LHCN-M2 (cell line): ENCODE data around the gene PARVB. TPM values are rescaled to one million over a fixed set of nuclear protein-coding genes. Genes with fewer than 3 reads are reported as not detected.

Experiments
- DNase-seq: peaks from one replicate; pipeline ENCODE4 v3.0.0-alpha.2; 2012; ENCODE audit warnings: low read depth
- total RNA-seq: library from RNA; depleted of rRNA; stranded (reverse); fragments of >200 nt; gene quantifications from 2 replicates; pipeline ENCODE4 v1.2.3, GENCODE V29; 2014

Gene PARVB
- total RNA-seq, 1 experiment from 2014 or later: 51.7 TPM

GRCh38 chr22:44196241-44196640 lies 172.1 kb downstream of the PARVB start:
- no peak for DNase-seq

GRCh38 chr22:44196731-44197131 lies 172.6 kb downstream of the PARVB start:
- DNase-seq: no peak

DNA sequence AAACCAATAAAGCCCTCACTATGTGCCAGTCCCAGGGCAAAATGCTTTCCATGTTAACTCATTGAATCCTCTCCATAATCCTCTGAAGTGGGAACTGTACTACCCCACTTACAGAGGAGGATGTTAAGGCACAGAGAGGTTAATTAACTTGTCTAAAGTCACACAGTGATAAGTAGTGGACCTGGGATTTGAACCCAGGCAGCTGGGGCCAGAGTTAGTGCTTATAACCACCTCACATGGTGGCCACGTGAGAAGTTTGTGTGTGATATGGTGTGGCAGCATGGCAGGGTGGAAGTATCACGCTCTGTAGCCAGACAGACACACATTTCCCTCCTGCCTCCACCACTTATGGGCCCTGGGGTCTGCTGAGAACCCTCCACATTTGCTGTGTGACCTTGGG lies 173.2 kb downstream of the PARVB start:
- DNase-seq: no peak

- DNase-seq: no peak
Measured at GRCh38 chr22:44199164-44199563, 175.1 kb downstream of the PARVB start.

DNA sequence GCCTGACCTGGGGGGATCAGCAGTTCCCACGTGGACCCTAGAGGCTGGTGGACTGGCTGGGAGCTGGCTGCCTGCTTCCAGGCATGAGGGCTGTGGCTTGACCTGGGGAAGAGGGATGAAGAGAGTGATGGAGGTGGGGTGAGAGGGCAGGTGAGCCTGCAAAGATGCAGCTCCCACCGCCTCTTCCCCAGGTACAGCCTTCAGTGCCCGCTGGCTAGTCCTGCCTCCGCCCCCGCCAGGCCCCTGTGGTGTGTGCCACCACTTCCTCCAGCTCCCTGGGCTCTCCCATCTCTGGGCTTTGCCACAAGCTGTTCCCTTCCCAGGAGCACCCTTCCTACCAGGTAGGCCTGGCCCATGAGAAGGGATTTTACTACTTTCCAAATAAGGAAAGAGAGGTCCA lies 175.8 kb downstream of the PARVB start:
- DNase-seq: no peak

GRCh38 chr22:44200451-44200850 lies 176.3 kb downstream of the PARVB start:
- no peak for DNase-seq

DNA sequence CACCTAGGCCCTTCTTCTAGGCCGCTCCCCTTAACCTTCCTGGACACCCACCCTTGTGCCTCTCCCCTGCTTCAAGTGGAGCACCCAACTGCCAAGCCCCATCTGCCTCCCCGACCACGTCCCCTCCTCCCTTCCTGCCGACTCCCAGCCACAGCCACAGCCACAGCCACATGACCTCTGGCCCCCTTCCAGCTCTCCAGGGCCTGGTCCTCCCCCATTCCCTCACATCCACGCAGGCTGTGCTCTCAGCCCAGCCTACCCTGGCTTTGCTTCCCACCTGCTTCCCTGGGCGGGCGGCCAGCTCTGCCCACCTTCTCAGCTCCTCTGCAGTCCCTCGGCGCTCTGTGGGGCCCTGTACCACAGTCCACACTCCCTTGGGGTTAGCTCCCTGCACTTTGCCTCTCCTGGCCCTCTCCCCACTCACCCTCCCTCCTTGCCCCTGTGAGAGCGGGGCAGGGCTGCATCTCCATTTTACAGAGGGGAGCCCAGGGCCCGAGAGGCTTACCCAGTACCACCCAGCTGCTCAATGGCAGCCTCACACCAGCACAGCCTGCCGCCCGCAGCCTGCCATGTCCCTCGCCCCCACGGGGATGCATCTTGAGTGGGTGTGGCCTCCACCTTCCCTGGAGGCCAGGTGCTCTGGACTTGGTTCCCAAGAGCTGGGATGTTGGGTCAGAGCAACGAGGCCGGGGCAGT lies 176.9 kb downstream of the PARVB start:
- no peak for DNase-seq

GRCh38 chr22:44201665-44202064 lies 177.6 kb downstream of the PARVB start:
- DNase-seq: no peak

DNA sequence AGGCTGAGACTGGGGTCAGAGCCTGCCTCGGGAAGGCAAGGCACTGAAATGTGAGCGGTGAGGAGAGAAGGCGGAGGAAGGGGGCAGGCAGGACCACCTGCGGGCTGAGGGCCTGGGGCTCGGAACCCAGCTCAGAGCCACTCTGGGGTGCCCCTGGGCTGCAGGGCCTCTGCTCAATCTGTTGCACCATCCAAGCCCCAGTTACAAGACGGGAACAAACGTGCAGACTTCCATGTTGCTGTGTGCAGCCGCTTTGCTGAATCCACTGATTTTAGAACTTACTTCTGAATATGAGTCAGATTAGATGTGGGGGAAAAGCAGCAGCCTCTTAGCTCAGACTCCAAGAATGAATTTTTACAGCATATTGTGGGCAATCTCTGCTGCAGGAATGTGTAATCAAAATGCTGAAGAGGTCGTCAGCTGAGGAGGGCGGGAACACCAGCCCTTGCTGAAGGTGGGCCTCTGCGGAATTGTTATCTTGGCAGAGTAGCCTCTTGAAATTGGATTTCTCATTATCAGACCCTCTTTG lies 178.2 kb downstream of the PARVB start:
- DNase-seq: peak; percentile 53

DNA sequence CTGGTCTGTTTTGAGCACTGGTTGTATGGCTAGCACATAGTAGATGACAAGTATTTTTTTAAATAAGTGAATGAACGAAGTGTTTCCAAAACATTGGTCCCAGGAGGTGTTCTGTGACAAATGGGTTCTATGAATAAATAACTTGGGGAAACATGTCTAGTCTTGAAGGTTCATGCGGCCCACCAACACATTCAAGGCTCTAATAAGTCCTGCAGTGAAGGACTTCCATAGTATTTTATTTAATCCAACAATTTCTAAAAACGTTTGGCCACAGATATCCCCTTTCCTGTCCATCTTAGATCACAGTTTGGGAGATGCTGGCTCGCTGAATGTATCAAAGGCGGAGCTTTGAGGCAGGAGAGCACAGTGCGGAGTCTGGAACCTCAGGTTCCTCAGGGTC lies 179.1 kb downstream of the PARVB start:
- no peak for DNase-seq

- no peak for DNase-seq
Measured at GRCh38 chr22:44204739-44205515, 180.8 kb downstream of the PARVB start.

GRCh38 chr22:44205516-44206329 lies 181.6 kb downstream of the PARVB start:
- no peak for DNase-seq

GRCh38 chr22:44206330-44206645 lies 182.2 kb downstream of the PARVB start:
- DNase-seq: no peak

DNA sequence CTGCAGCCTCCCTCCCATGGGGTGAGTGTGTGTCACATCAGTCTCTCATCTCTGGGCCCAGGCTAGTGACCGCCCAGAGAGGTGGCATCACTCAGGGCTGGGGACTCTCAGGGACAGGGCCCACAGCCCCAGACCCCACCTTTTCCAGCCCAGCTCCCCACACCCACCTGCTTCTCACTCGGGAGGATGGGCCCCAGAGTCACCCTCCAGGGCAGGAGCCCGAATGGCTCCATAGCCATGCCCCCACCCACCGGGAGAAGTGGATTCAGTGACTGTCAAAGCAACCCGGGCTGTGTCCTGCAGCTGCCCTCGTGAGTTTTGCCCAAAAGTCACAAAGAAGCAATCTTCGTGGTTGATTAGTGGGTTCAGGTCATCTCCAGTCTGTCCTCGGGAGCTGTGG lies 182.6 kb downstream of the PARVB start:
- no peak for DNase-seq

GRCh38 chr22:44207173-44207980 lies 183.3 kb downstream of the PARVB start:
- no peak for DNase-seq

DNA sequence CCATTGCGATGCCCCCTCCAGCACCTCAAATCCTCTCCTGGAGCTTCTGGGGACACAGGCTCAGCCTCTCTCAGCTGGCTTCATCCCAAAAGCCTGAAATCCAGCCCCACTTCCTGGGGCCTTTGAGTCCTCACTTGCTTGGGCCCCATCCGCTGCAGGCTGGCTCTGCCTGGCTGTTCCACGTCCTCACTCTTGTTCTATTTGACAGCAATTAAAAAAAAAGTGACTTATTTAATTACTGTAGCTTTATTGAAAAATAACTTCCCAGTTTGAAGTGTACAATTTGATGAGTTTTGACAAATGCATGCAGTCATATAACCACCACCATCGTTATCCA lies 183.8 kb downstream of the PARVB start:
- DNase-seq: no peak

DNA sequence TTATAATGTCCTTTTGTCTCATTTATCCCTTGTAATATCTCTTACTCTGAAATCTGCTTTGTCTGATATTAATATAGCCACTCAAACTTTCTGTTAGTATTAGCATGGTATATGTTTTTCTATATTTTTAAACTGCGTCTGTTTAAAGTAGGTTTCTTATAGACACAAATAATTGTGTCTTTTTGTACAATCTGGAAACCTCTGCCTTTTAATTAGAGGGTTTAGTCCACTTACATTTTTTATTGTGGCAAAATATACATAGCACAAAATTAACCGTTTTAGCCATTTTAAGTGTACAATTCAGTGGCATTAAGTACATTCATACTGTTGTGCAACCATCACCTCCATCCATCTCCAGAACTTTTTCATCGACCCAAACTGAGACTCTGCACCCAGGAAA lies 185.2 kb downstream of the PARVB start:
- no peak for DNase-seq

- DNase-seq: peak; percentile 32
Measured at GRCh38 chr22:44210722-44211121, 186.6 kb downstream of the PARVB start.

GRCh38 chr22:44211256-44211945 lies 187.3 kb downstream of the PARVB start:
- DNase-seq: no peak

- DNase-seq: peak; percentile 38
Measured at GRCh38 chr22:44211946-44212930, 188.1 kb downstream of the PARVB start.
